Astrocyte (in vitro differentiated cells and primary cell): ENCODE data around the gene PACSIN1. TPM values are rescaled to one million over a fixed set of nuclear protein-coding genes. Genes with fewer than 3 reads are reported as not detected.

ENCODE experiments used
- DNase-seq: peaks from one replicate; pipeline ENCODE4 v3.0.0-alpha.2; 2010; ENCODE audit warnings: low read depth
- FAIRE-seq: peaks from 2 replicates; lab custom pipeline; 2011; peaks lifted over from hg19 to GRCh38; lab: Jason Lieb, UNC
- H2AFZ ChIP-seq: 2 replicates; pipeline ENCODE4 v1.6.0; 2012; ENCODE audit warnings: low read depth, low read length, inconsistent platforms
- H3K27ac ChIP-seq: 2 replicates; pipeline ENCODE4 v1.5.1; 2011; ENCODE audit warnings: low read depth, low read length, inconsistent platforms
- H3K27me3 ChIP-seq: 2 replicates; pipeline ENCODE4 v1.6.0; 2011; ENCODE audit warnings: low read length, inconsistent platforms; ENCODE audit not compliant: insufficient read depth
- H3K36me3 ChIP-seq: 2 replicates; pipeline ENCODE4 v1.5.1; 2011; ENCODE audit warnings: low read length, inconsistent platforms; ENCODE audit not compliant: insufficient read depth
- H3K4me1 ChIP-seq: 2 replicates; pipeline ENCODE4 v1.5.1; 2011; ENCODE audit warnings: low read length, inconsistent platforms; ENCODE audit not compliant: insufficient read depth
- H3K4me2 ChIP-seq: 2 replicates; pipeline ENCODE4 v1.6.0; 2012; ENCODE audit warnings: low read length, inconsistent platforms
- H3K4me3 ChIP-seq: 2 replicates; pipeline ENCODE4 v1.5.1; 2011; ENCODE audit warnings: low read depth, mild to moderate bottlenecking, low read length, inconsistent platforms; ENCODE audit not compliant: insufficient read depth
- H3K79me2 ChIP-seq: 2 replicates; pipeline ENCODE4 v1.6.0; 2012; ENCODE audit warnings: mild to moderate bottlenecking, low read length, inconsistent platforms; ENCODE audit not compliant: insufficient read depth
- H3K9ac ChIP-seq: 2 replicates; pipeline ENCODE4 v1.6.0; 2012; ENCODE audit warnings: mild to moderate bottlenecking, low read length, inconsistent platforms
- H3K9me3 ChIP-seq: 2 replicates; pipeline ENCODE4 v1.5.1; 2012; ENCODE audit warnings: low read depth, mild to moderate bottlenecking, low read length, inconsistent platforms; ENCODE audit not compliant: insufficient read depth
- H4K20me1 ChIP-seq: 2 replicates; pipeline ENCODE4 v1.6.0; 2012; ENCODE audit warnings: low read length, inconsistent platforms; ENCODE audit not compliant: insufficient read depth
- H3K27ac Mint-ChIP-seq: one replicate; pipeline ENCODE4 v1.8.0; 2021; ENCODE audit warnings: mild to moderate bottlenecking, mixed read lengths; ENCODE audit not compliant: unreplicated experiment
- H3K27me3 Mint-ChIP-seq: one replicate; pipeline ENCODE4 v1.8.0; 2021; ENCODE audit warnings: low read depth, mixed read lengths; ENCODE audit not compliant: unreplicated experiment
- H3K36me3 Mint-ChIP-seq: one replicate; pipeline ENCODE4 v1.8.0; 2021; ENCODE audit warnings: low read depth, mixed read lengths; ENCODE audit not compliant: unreplicated experiment
- H3K4me1 Mint-ChIP-seq: one replicate; pipeline ENCODE4 v1.8.0; 2021; ENCODE audit warnings: low read depth, mixed read lengths; ENCODE audit not compliant: unreplicated experiment
- H3K4me3 Mint-ChIP-seq: one replicate; pipeline ENCODE4 v1.8.0; 2021; ENCODE audit warnings: mild to moderate bottlenecking, moderate library complexity, mixed read lengths; ENCODE audit not compliant: unreplicated experiment
- H3K9me3 Mint-ChIP-seq: one replicate; pipeline ENCODE4 v1.8.0; 2021; ENCODE audit warnings: mild to moderate bottlenecking, mixed read lengths; ENCODE audit not compliant: unreplicated experiment
- EZH2 ChIP-seq: IDR thresholded peaks from 2 replicates; pipeline ENCODE4 v1.6.1; 2012; ENCODE audit warnings: mild to moderate bottlenecking, low read length, inconsistent platforms; ENCODE audit not compliant: insufficient read depth
- total RNA-seq: library from RNA; stranded (reverse); gene quantifications from 2 replicates; pipeline ENCODE4 v1.2.1, GENCODE V29; 2021
- TF ChIP-seq, protein P1 (sequence below): IDR thresholded peaks from 2 replicates; pipeline ENCODE4 v1.5.1; 2011; ENCODE audit warnings: low read depth, mild to moderate bottlenecking, inconsistent platforms, low read length, moderate library complexity; ENCODE audit not compliant: insufficient read depth

The PACSIN1 gene
- total RNA-seq, 1 donor from 2014 or later, result 0.32 TPM

GRCh38 chr6:34559651-34560365 is 93.9 kb downstream of the PACSIN1 start:
- FAIRE-seq (no peak), DNase-seq (no peak)
- no peak overlapping the region for H3K27ac Mint-ChIP-seq
- Histone ChIP-seq H3K9ac (no peak overlapping the region), H3K79me2 (no peaks in the 10 kb centered on the region), H3K9me3 (peaks cover 5% of the 10 kb centered on the region), H2AFZ (no peak overlapping the region), H4K20me1 (no peaks in the 10 kb centered on the region), H3K27me3 (no peaks in the 10 kb centered on the region), H3K4me2 (no peak overlapping the region), H3K4me3 (no peak overlapping the region), H3K36me3 (no peaks in the 10 kb centered on the region), H3K4me1 (peaks cover 6% of the 10 kb centered on the region), H3K27ac (no peak overlapping the region)
- H3K36me3 Mint-ChIP-seq, result no peaks in the 10 kb centered on the region
- H3K9me3 Mint-ChIP-seq, result peaks cover 1% of the 10 kb centered on the region
- H3K4me1 Mint-ChIP-seq, result peaks cover 3% of the 10 kb centered on the region
- H3K27me3 Mint-ChIP-seq, result peaks cover 25% of the 10 kb centered on the region
- no peak for TF ChIP-seq EZH2
- TF ChIP-seq, protein P1, sequence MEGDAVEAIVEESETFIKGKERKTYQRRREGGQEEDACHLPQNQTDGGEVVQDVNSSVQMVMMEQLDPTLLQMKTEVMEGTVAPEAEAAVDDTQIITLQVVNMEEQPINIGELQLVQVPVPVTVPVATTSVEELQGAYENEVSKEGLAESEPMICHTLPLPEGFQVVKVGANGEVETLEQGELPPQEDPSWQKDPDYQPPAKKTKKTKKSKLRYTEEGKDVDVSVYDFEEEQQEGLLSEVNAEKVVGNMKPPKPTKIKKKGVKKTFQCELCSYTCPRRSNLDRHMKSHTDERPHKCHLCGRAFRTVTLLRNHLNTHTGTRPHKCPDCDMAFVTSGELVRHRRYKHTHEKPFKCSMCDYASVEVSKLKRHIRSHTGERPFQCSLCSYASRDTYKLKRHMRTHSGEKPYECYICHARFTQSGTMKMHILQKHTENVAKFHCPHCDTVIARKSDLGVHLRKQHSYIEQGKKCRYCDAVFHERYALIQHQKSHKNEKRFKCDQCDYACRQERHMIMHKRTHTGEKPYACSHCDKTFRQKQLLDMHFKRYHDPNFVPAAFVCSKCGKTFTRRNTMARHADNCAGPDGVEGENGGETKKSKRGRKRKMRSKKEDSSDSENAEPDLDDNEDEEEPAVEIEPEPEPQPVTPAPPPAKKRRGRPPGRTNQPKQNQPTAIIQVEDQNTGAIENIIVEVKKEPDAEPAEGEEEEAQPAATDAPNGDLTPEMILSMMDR, result no peak
- no peak overlapping the region for H3K4me3 Mint-ChIP-seq

GRCh38 chr6:34560366-34561226 is 94.7 kb downstream of the PACSIN1 start:
- H3K4me1 Mint-ChIP-seq, result no peaks in the 10 kb centered on the region
- Histone ChIP-seq H3K9me3 (peaks cover 5% of the 10 kb centered on the region), H3K9ac (no peak overlapping the region), H3K36me3 (no peaks in the 10 kb centered on the region), H3K27ac (no peak overlapping the region), H4K20me1 (no peaks in the 10 kb centered on the region), H2AFZ (peak overlapping the region; percentile 51), H3K79me2 (no peaks in the 10 kb centered on the region), H3K27me3 (no peaks in the 10 kb centered on the region), H3K4me1 (peaks cover 6% of the 10 kb centered on the region), H3K4me3 (no peak overlapping the region), H3K4me2 (peak overlapping the region; percentile 43)
- TF ChIP-seq, protein P1, result no peak
- no peak for TF ChIP-seq EZH2
- H3K27ac Mint-ChIP-seq, result no peak overlapping the region
- peaks cover 27% of the 10 kb centered on the region for H3K27me3 Mint-ChIP-seq
- no peak overlapping the region for H3K4me3 Mint-ChIP-seq
- H3K36me3 Mint-ChIP-seq, result no peaks in the 10 kb centered on the region
- H3K9me3 Mint-ChIP-seq, result peaks cover 1% of the 10 kb centered on the region
- peak; percentile 56 for DNase-seq
- no peak for FAIRE-seq
